ENCODE data around the gene GNB1L.
"Not testable (repeated sequence)": the region's sequence is repeated elsewhere in the genome, so short reads cannot be mapped to it uniquely, and the experiment has no call there.

The GNB1L gene

DNA sequence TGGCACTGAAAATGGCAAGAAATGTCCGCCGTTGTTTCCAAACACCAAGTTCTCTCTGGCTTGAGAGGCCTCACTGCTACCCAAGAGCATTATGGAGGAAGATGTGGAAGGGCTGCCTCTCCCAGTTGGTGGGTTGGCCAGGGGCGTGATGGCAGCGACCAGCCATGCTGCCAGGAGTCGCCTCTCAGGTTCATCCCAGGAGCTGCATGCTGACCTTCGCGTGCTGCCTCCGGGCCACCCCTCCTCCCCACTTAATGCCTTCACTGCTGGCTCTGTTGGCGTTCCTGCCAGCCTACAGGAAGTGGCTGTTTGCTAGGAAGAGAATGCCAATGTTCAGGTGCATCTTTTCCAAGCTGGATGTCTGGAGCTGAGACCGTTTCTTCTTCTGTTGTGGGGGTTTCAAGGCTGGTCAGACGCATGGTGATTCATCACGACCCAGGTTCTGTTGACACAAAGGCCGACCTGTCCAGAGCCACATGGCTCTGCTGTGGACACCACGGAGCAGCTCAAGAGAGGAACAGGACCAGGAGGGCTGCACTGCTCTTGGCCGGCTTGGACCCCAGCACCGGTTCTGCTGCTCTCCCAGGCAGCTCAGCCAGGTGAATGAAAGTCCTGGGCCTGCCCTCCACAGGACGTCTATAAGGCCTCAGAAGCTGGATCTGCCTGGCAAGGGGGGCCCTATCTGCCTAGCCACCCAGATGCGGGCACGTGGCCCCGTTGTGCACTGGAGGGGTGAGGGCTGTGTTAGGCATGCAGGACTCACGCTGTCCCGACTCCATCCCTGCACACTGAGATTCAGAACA is 69.0 kb downstream of the GNB1L start:
- H3K27me3 Mint-ChIP-seq = peaks cover 10% of the 10 kb centered on the region
- peaks cover 18% of the 10 kb centered on the region for H3K36me3 Mint-ChIP-seq
- ATAC-seq (ENCODE audit: low read depth) (no peak), DNase-seq (ENCODE audit: low spot score in 2 of 2) (no peak)
- no peaks in the 10 kb centered on the region for H3K9me3 Mint-ChIP-seq
- H3K27ac Mint-ChIP-seq = no peak overlapping the region
- H3K4me1 Mint-ChIP-seq = no peaks in the 10 kb centered on the region
- no peak overlapping the region for H3K4me3 Mint-ChIP-seq

DNA sequence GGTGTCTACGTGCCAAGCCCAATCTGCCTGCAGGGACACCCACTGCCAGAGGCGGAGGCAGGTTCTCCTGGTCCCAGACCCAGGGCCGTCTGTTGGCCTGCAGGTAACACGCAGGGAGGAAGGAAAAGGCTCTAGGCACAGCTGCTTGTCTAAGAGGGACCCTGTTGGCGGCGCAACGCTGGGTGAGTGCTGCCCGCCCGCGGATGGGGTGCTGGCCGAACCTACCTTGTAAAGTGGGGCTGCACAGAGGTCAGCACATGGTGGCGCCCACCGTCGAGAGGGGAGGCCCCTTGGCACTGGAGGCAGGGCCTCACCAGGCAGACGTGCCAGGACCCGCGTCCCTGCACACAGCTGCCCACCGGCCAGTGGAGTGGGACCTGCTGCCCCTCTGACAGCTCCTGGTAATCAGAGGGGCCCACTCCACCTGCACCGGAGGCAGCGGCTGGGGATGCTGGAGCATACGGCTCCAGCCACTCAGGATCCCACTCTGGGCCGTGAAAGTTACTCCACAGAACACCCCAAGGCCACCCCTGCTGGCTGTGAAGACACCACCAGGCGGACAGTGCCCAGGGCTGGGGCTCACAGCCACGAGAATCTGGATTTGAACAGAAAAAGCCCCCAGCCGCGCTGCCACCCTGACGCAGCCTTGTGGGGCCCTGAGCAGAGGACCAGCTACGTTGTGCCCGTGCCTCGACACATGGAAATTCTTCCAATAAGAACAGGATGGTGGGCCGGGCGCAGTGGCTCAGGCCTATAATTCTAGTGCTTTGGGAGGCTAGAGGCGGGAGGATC is 70.1 kb downstream of the GNB1L start:
- Mint-ChIP-seq H3K27me3 (peaks cover 17% of the 10 kb centered on the region), H3K4me3 (no peak overlapping the region), H3K9me3 (no peaks in the 10 kb centered on the region), H3K36me3 (peaks cover 10% of the 10 kb centered on the region), H3K27ac (no peak overlapping the region), H3K4me1 (peaks cover 5% of the 10 kb centered on the region)
- DNase-seq (ENCODE audit: low spot score in 2 of 2) (no peak), ATAC-seq (ENCODE audit: low read depth) (no peak)

- Mint-ChIP-seq H3K27me3 (peaks cover 23% of the 10 kb centered on the region), H3K4me3 (no peak overlapping the region), H3K4me1 (peaks cover 5% of the 10 kb centered on the region), H3K27ac (no peak overlapping the region), H3K9me3 (no peaks in the 10 kb centered on the region), H3K36me3 (peaks cover 5% of the 10 kb centered on the region)
- no peak for ATAC-seq (ENCODE audit: low read depth)
- no peak for DNase-seq (ENCODE audit: low spot score in 2 of 2)
These were observed 70.9 kb downstream of the GNB1L start for GRCh38 chr22:19783586-19784383.

- Mint-ChIP-seq H3K27ac (no peak overlapping the region), H3K4me1 (peaks cover 5% of the 10 kb centered on the region), H3K9me3 (no peaks in the 10 kb centered on the region), H3K4me3 (no peak overlapping the region), H3K36me3 (peaks cover 2% of the 10 kb centered on the region), H3K27me3 (peaks cover 25% of the 10 kb centered on the region)
- no peak for DNase-seq (ENCODE audit: low spot score in 2 of 2)
- no peak for ATAC-seq (ENCODE audit: low read depth)
These were observed 72.1 kb downstream of the GNB1L start for GRCh38 chr22:19782533-19782932.

GRCh38 chr22:19779685-19780268 is 74.9 kb downstream of the GNB1L start:
- no peak for DNase-seq (ENCODE audit: low spot score in 2 of 2)
- Mint-ChIP-seq H3K9me3 (no peaks in the 10 kb centered on the region), H3K27ac (no peak overlapping the region), H3K36me3 (peaks cover 2% of the 10 kb centered on the region), H3K27me3 (peaks cover 35% of the 10 kb centered on the region), H3K4me3 (no peak overlapping the region), H3K4me1 (peaks cover 13% of the 10 kb centered on the region)
- ATAC-seq (ENCODE audit: low read depth) = no peak

DNA sequence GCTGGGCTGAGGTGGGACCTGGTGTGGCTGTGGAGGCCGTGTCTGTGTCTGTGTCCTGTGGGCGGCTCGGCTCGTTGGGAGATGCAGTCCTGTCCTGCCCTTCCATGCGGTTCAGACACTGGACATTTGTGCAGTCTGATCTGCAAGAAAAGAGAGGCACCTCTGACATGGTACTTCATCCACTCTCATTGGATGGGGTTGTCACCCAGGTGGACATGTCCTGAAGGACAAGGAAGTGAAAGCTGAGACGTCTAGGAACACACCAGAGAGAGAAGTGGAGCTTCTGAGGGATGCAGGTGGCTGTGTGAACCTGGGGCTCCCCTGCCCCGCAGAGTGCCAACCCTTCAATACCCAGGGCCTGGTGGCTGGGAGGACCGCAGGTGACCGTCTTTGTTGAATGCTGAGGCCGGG is 75.7 kb downstream of the GNB1L start:
- H3K9me3 Mint-ChIP-seq = no peaks in the 10 kb centered on the region
- no peak for DNase-seq (ENCODE audit: low spot score in 2 of 2)
- peaks cover 40% of the 10 kb centered on the region for H3K27me3 Mint-ChIP-seq
- ATAC-seq (ENCODE audit: low read depth) = no peak
- H3K27ac Mint-ChIP-seq = no peak overlapping the region
- H3K4me1 Mint-ChIP-seq = peaks cover 15% of the 10 kb centered on the region
- H3K4me3 Mint-ChIP-seq = no peak overlapping the region
- peaks cover 2% of the 10 kb centered on the region for H3K36me3 Mint-ChIP-seq

GRCh38 chr22:19777192-19777591 is 77.5 kb downstream of the GNB1L start:
- H3K27me3 Mint-ChIP-seq = peaks cover 41% of the 10 kb centered on the region

DNA sequence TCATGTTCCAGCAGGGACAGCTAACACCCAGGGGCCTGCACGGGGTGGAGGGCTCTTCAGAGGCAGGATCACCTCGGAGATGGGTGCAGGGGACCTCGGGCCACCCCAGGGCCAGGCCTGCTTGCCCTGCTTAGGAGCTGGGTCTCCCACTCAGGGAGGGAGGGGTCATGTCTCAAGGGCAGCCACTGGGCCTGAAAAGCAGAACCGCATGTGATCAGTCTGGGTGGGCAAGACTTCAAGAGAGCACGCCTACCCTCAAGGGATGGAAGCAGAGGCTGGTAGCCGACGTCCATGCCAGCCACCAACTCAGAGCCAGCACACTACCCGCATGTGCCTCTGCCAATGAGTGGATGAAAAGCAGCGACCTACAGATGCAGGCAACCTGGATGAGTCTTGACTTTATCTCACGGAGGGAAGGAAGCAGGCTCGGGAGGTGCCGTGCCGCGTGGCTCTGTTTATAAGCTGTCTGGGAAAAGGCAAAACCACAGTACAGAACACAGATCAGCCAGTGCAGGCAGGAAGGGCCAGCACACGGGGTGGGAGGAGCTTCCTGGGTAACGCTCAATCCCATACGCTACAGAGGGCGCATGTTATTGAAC is 78.1 kb downstream of the GNB1L start:
- Mint-ChIP-seq H3K27ac (no peak overlapping the region), H3K9me3 (no peaks in the 10 kb centered on the region), H3K27me3 (peaks cover 44% of the 10 kb centered on the region), H3K36me3 (peaks cover 2% of the 10 kb centered on the region), H3K4me1 (peaks cover 28% of the 10 kb centered on the region), H3K4me3 (no peak overlapping the region)
- no peak for DNase-seq (ENCODE audit: low spot score in 2 of 2)
- ATAC-seq (ENCODE audit: low read depth) = no peak

More at GRCh38 chr22:19777192-19777591, 77.5 kb downstream of the GNB1L start:
- H3K36me3 Mint-ChIP-seq; H3K9me3 Mint-ChIP-seq; DNase-seq (ENCODE audit: low spot score in 2 of 2); ATAC-seq (ENCODE audit: low read depth); H3K4me3 Mint-ChIP-seq; H3K27ac Mint-ChIP-seq: not testable (repeated sequence)
- H3K4me1 Mint-ChIP-seq = peaks cover 25% of the 10 kb centered on the region

GRCh38 chr22:19775496-19776325 is 79.0 kb downstream of the GNB1L start:
- peaks cover 44% of the 10 kb centered on the region for H3K27me3 Mint-ChIP-seq
- no peaks in the 10 kb centered on the region for H3K9me3 Mint-ChIP-seq
- H3K4me3 Mint-ChIP-seq = no peak overlapping the region
- no peak for ATAC-seq (ENCODE audit: low read depth)
- H3K27ac Mint-ChIP-seq = no peak overlapping the region
- DNase-seq (ENCODE audit: low spot score in 2 of 2) = no peak
- peaks cover 2% of the 10 kb centered on the region for H3K36me3 Mint-ChIP-seq
- H3K4me1 Mint-ChIP-seq = peaks cover 28% of the 10 kb centered on the region

DNA sequence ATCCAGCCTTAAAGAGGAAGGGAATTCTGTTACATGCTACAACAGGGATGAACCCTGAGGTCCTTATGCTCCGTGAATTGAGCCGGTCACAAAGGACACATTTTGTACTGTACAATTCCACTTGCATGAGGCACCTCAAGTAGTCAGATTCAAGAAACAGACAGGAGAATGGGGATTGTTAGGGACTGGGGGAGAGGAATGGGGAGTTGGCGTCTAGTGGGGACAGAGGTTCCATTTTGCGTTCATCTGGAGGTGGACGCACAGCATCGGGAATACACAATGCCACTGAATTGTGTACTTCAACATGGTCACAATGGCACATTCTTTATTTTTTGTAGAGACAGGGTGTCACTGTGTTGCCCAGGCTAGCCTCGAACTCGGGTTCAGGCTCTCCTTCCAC is 80.0 kb downstream of the GNB1L start:
- peaks cover 46% of the 10 kb centered on the region for H3K27me3 Mint-ChIP-seq
- H3K4me3 Mint-ChIP-seq = no peak overlapping the region
- ATAC-seq (ENCODE audit: low read depth) (no peak), DNase-seq (ENCODE audit: low spot score in 2 of 2) (no peak)
- no peaks in the 10 kb centered on the region for H3K9me3 Mint-ChIP-seq
- peaks cover 24% of the 10 kb centered on the region for H3K4me1 Mint-ChIP-seq
- H3K36me3 Mint-ChIP-seq = peaks cover 2% of the 10 kb centered on the region
- H3K27ac Mint-ChIP-seq = no peak overlapping the region

DNA sequence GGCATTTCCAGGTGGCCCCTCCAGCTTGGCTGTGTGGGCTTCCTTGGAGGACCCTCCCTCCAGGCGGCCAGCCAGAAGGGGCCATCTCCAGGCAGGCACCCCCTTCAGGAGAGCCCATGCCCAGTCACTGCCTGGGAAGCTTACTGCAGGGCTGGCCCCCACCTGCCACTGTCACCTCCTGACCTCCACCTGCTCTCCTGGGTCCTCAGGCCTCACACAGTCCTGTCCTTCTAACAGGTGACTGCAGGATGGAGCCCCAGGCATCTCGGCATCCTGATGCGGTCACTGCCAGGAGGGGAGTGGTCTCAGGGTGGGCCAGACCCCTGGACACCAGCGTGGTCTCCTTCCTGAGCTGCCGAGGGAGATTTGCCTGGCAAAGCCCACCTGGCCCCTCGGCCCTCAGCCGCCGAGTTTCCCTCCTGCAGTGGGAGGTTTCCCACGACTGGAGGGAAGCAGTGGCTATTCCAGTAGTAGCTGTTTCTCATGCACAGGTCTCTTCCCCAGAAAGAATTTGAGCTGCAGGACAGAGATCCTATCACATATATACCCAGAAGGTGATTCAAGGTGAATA is 81.1 kb downstream of the GNB1L start:
- H3K27me3 Mint-ChIP-seq = peaks cover 43% of the 10 kb centered on the region
- H3K27ac Mint-ChIP-seq = no peak overlapping the region
- no peaks in the 10 kb centered on the region for H3K9me3 Mint-ChIP-seq

DNA sequence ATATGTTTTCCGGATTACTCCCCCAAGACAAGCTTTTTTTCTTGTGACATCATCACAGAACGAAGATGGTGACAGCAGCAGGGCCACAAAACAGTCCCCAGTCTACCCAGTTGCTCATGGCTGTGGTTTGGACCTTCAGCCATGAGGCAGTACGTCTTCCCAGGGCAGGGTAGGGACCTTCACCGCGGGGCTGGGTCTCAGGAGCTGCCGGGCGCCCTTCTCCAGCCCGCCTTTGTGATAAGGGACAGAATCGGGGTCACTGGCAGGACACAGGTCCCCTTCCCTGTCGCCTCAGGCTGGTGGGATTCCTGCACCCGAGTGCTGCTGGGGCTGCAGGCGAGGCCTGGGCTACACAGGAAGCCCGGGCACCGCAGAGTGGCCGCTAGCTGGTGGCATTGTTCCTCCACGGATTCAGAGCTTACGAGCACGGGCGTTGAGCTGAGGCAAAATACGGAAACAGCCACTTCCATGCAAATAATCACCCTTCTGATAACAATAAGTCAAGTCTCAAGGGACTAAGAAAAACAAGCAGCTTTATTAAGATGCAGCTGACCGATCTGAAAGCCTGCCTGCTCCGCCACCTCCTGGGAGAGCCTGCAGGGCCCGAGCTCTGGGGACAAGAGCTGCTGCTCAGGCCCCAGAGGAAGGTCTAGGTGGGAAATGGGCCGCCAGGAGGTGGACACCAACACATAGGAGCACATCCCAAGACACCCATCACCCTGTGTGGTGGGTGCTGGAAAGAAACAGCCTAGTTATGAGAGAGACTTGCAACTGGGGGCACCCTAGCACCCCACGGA is 81.8 kb downstream of the GNB1L start:
- Mint-ChIP-seq H3K4me1 (peaks cover 26% of the 10 kb centered on the region), H3K4me3 (peak overlapping the region; percentile 84), H3K36me3 (no peaks in the 10 kb centered on the region), H3K27ac (no peak overlapping the region), H3K27me3 (peaks cover 44% of the 10 kb centered on the region), H3K9me3 (no peaks in the 10 kb centered on the region)
- ATAC-seq (ENCODE audit: low read depth) (peak; percentile 89), DNase-seq (ENCODE audit: low spot score in 2 of 2) (peak; percentile 36 to 64)

More for the DNA sequence above, 81.1 kb downstream of the GNB1L start:
- peaks cover 2% of the 10 kb centered on the region for H3K36me3 Mint-ChIP-seq
- DNase-seq (ENCODE audit: low spot score in 2 of 2) (no peak), ATAC-seq (ENCODE audit: low read depth) (no peak)
- H3K4me3 Mint-ChIP-seq = no peak overlapping the region
- peaks cover 26% of the 10 kb centered on the region for H3K4me1 Mint-ChIP-seq

All from memory B cell (primary cell).